Ovary (tissue), 10 donors: Measurements from ENCODE around the gene SFSWAP. TPM values are rescaled to one million over a fixed set of nuclear protein-coding genes. Genes with fewer than 3 reads are reported as not detected.
A peak's percentile ranks its signal among the peaks of the same experiment; 100 is the strongest.
"Not testable (repeated sequence)": the region's sequence is repeated elsewhere in the genome, so short reads cannot be mapped to it uniquely, and the experiment has no call there.

Source experiments
- DNase-seq, 5 donors: peaks; one replicate each; pipeline ENCODE4 v3.0.0-alpha.2; 2019 to 2020
- H3K27ac ChIP-seq, 2 donors: fragments of 200-600 bp; one replicate each; pipeline versions ENCODE4 v1.5.1 to v1.8.0; 2019 to 2022
- H3K27me3 ChIP-seq: fragments of 200-600 bp; one replicate; pipeline ENCODE4 v1.8.0; 2022
- H3K36me3 ChIP-seq: fragments of 200-600 bp; sonication (generic); one replicate; pipeline ENCODE4 v1.5.1; 2019
- H3K4me1 ChIP-seq: one replicate; pipeline ENCODE4 v1.8.1; 2013; ENCODE audit warnings: mild to moderate bottlenecking, moderate library complexity; ENCODE audit not compliant: insufficient read depth
- H3K4me3 ChIP-seq: fragments of 200-600 bp; sonication (generic); one replicate; pipeline ENCODE4 v1.5.1; 2017
- H3K9me3 ChIP-seq, 2 donors: fragments of 200-600 bp in 1 of 2; sonication (generic) in 1 of 2; one replicate each; pipeline versions ENCODE4 v1.5.1 to v1.8.1; 2013 to 2019; ENCODE audit warnings: mild to moderate bottlenecking in 1 of 2, moderate library complexity in 1 of 2
- CTCF ChIP-seq, 3 donors: fragments of 450-650 bp in 2 of 3; fragments of 200-600 bp in 1 of 3; IDR thresholded peaks; one replicate each; pipeline versions ENCODE4 v1.5.1 to v1.8.0; 2016 to 2022; ENCODE audit warnings: antibody characterized with exemption in 3 of 3, mild to moderate bottlenecking in 1 of 3
- EP300 ChIP-seq: sonication (generic); formaldehyde crosslinking; IDR thresholded peaks from one replicate; pipeline ENCODE4 v1.6.1; 2017; ENCODE audit warnings: antibody characterized with exemption
- POLR2A ChIP-seq: fragments of 450-650 bp; IDR thresholded peaks from one replicate; pipeline ENCODE4 v1.6.1; 2017; ENCODE audit warnings: antibody characterized with exemption, mild to moderate bottlenecking, moderate library complexity
- WGBS, 3 donors: extraction: QIAGEN DNeasy Blood & Tissue Kit in 1 of 3; methylation state at CpG; one replicate each; pipeline versions ENCODE4 v1.1.5 to v1.1.7; 2013 to 2017; 5-methylcytosine and 5-hydroxymethylcytosine counted together
- intact Hi-C, 4 donors: fragments of 100-400 bp; cut with DNase I; formaldehyde crosslinking; loops; one replicate each; pipeline versions ENCODE4 v1.11.0 to v1.15.1; 2022 to 2023
- long read RNA-seq, 3 donors: library from polyadenylated mRNA in 2 of 3; unstranded in 2 of 3; transcript quantifications; one replicate each; pipeline ENCODE4 v2.0.0 and lab custom pipeline, GENCODE V29; 2021 to 2026
- polyA plus RNA-seq, 2 donors: library from polyadenylated mRNA; stranded (reverse); fragments of 200-250 nt in 1 of 2; fragments of 350-450 nt in 1 of 2; fragmentation: Illumina TruSeq in 1 of 2; extraction: RNeasy Lipid Tissue Mini Kit (QIAGEN cat#74804) in 1 of 2; gene quantifications; one replicate each; pipeline ENCODE4 v1.2.3, GENCODE V29; 2013 to 2014
- total RNA-seq, 7 donors: library from RNA; depleted of rRNA in 2 of 7; stranded (reverse); fragments of >200 nt in 2 of 7; fragmentation: NEBNext Ultra II Directional in 3 of 7; extraction: Animal tissue kit (Norgen Biotek cat#: 25700) in 3 of 7; gene quantifications; one replicate each; pipeline versions ENCODE4 v1.1.0 to v1.2.4, GENCODE V29; 2016 to 2023
- donor health status: DM: no; HTN: no; CAD: no; lungs with moderate emphysema.
- donor health status: DM: no; HTN: no; CAD: no.
- donor health status: Bipolar disorder and iron deficiency.
- donor health status: DM: yes; HTN: yes; CAD: no.
- donor health status: DM: no; HTN: no; CAD: no.
- donor health status: DM: yes; HTN: yes; CAD: no.

SFSWAP gene
- total RNA-seq (10 to 100 TPM; 32.6 to 54.4 (median 49.4) TPM), polyA plus RNA-seq (10 to 100 TPM; 27.6 to 38.5 TPM)
- long read RNA-seq, donor 1, partial matches to known transcripts, result 126 of 161 reads
- long read RNA-seq, donor 1, other reads (novel, unspliced or antisense), result 35 of 161 reads
- long read RNA-seq, donor 2, partial matches to known transcripts, result 5 of 7 reads
- long read RNA-seq, donor 2, other reads (novel, unspliced or antisense), result 0 of 7 reads
- long read RNA-seq, donor 3, transcript SFSWAP-201 (18 exons, 3,246 nt), result major isoform, 11 of 91 reads
- long read RNA-seq, donor 3, partial matches to known transcripts, result 70 of 91 reads
- long read RNA-seq, donor 3, other reads (novel, unspliced or antisense), result 10 of 91 reads

GRCh38 chr12:131710464-131711457 is at the start of gene SFSWAP:
Gene SFSWAP, plus strand, starts transcription at chr12:131711090. Its CDS starts 140 bp downstream, at chr12:131711230.
- peak; percentile 67 to 84 (median 70) for DNase-seq
- Histone ChIP-seq H3K4me1 (peaks cover 12% of the 10 kb centered on the region), H3K27ac (peak within 1 kb of the TSS; percentile 84 to 86), H3K4me3 (peak within 1 kb of the TSS; percentile 64), H3K36me3 (no peaks in the 10 kb centered on the region), H3K27me3 (no peaks in the 10 kb centered on the region), H3K9me3 (no peaks in the 10 kb centered on the region)
- 0 to 1% (median 0%) methylated on average over 83 to 90 of the region's 90 CpGs for WGBS, 3 donors
- intact Hi-C loops, result loop anchor here in 1 of 4 donors (10.0 kb wide), 1 partner anchor 934 kb away; no protein-coding TSS in a partner anchor
- TF ChIP-seq POLR2A, result peak; percentile 54
- TF ChIP-seq CTCF (IDR thresholded peaks at IDR 0.05), result peak in 2 of 3 donors; percentile 25 to 26
- no peak for TF ChIP-seq EP300

GRCh38 chr12:131661170-131661985 is 49.5 kb upstream of the SFSWAP start:
- H3K9me3 ChIP-seq, H3K36me3 ChIP-seq, H3K4me1 ChIP-seq, H3K27me3 ChIP-seq, H3K4me3 ChIP-seq, DNase-seq, H3K27ac ChIP-seq: not testable (repeated sequence)
- 0 to 9% (median 4%) methylated on average over 1 to 24 of the region's 78 CpGs for WGBS, 3 donors
- intact Hi-C loops, result loop anchor here in 3 of 4 donors (10.0 kb wide), 1 partner anchor 367 kb away; no protein-coding TSS in a partner anchor

- WGBS, 3 donors, result no CpG with 5 or more reads among the region's 28 CpGs
- H3K4me1 ChIP-seq, H3K4me3 ChIP-seq, H3K36me3 ChIP-seq, H3K9me3 ChIP-seq, H3K27ac ChIP-seq, H3K27me3 ChIP-seq, DNase-seq: not testable (repeated sequence)
- intact Hi-C loops, result loop anchor here in 3 of 4 donors (10.0 kb wide), 1 partner anchor 367 kb away; no protein-coding TSS in a partner anchor
These were observed 49.0 kb upstream of the SFSWAP start for GRCh38 chr12:131661986-131662288.

- H3K27ac ChIP-seq, DNase-seq, H3K36me3 ChIP-seq, H3K27me3 ChIP-seq, H3K9me3 ChIP-seq, H3K4me3 ChIP-seq, H3K4me1 ChIP-seq: not testable (repeated sequence)
- WGBS, 3 donors, result 85 to 89% (median 88%) methylated on average over 10 of the region's 10 CpGs
- intact Hi-C loops, result loop anchor here in 3 of 4 donors (10.0 kb wide), 1 partner anchor 368 kb away; no protein-coding TSS in a partner anchor
These were observed 48.5 kb upstream of the SFSWAP start for GRCh38 chr12:131662346-131662745.

- DNase-seq, H3K4me3 ChIP-seq, H3K9me3 ChIP-seq, H3K27me3 ChIP-seq, H3K27ac ChIP-seq, H3K4me1 ChIP-seq, H3K36me3 ChIP-seq: not testable (repeated sequence)
- intact Hi-C loops, result loop anchor here (5.0 to 10.0 kb wide), 2 partner anchors 368 to 371 kb away; no protein-coding TSS in a partner anchor
- 80 to 86% (median 80%) methylated on average over 17 of the region's 17 CpGs for WGBS, 3 donors
These were observed 45.2 kb upstream of the SFSWAP start for GRCh38 chr12:131665666-131666065.

- not testable (repeated sequence) for H3K4me3 ChIP-seq, DNase-seq, H3K36me3 ChIP-seq, H3K27me3 ChIP-seq, H3K27ac ChIP-seq, H3K4me1 ChIP-seq, H3K9me3 ChIP-seq
- intact Hi-C loops, result loop anchor here (5.0 to 10.0 kb wide), 2 partner anchors 369 to 372 kb away; no protein-coding TSS in a partner anchor
- WGBS, 3 donors, result 76 to 82% (median 79%) methylated on average over 4 to 12 of the region's 12 CpGs
These were observed 44.4 kb upstream of the SFSWAP start for GRCh38 chr12:131666486-131666885.

- H3K36me3 ChIP-seq, result not testable (repeated sequence)
These were observed 43.8 kb upstream of the SFSWAP start for GRCh38 chr12:131666978-131667601.

More at GRCh38 chr12:131666978-131667601, 43.8 kb upstream of the SFSWAP start:
- H3K9me3 ChIP-seq, DNase-seq, H3K27me3 ChIP-seq, H3K4me1 ChIP-seq, H3K4me3 ChIP-seq, H3K27ac ChIP-seq: not testable (repeated sequence)
- intact Hi-C loops, result loop anchor here (5.0 to 10.0 kb wide), 2 partner anchors 370 to 372 kb away; no protein-coding TSS in a partner anchor
- WGBS, 3 donors, result 70 to 74% (median 74%) methylated on average over 12 of the region's 12 CpGs
